Superior temporal gyrus (tissue), 1 donor: ENCODE data around the gene TNFAIP8L3.
A peak's percentile ranks its signal among the peaks of the same experiment; 100 is the strongest.

ENCODE experiments used
- DNase-seq: peaks from one replicate; pipeline ENCODE4 v3.0.0-alpha.2; 2016; ENCODE audit errors: extremely low spot score

The TNFAIP8L3 gene

DNA sequence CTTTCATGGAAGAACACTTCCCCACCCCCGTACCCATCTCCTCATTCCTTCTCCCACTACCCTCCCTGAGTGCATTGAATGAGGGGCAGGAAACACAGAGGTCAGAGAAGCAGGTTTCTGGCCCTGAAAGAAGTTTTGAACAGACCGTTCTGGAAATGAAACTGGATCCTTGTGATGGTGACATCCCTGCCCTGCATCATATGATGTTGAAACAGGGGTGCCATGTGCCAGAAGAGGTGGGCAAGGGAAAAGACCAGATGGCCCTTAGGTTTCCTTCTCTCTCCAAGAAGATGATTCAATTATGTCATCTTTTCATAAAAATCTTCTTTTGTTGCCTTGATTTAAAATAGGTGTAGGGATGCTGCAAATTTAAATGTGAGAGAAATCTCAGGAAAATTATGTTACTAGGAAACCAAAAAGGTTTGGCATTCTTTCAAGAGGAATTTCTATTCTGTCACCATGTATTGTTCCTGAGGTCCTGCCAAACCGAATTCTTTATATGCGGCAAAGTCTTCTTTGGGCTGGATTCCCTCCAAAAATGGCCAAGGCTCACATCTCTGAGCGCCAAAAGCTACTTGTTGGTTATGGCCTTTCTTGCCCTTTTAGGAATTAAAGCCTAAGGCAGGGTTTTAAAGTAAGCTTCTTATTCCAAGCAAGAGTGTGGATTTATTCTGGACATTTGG, 19.9 kb upstream of the TNFAIP8L3 start:
- DNase-seq = peak; percentile 71

DNA sequence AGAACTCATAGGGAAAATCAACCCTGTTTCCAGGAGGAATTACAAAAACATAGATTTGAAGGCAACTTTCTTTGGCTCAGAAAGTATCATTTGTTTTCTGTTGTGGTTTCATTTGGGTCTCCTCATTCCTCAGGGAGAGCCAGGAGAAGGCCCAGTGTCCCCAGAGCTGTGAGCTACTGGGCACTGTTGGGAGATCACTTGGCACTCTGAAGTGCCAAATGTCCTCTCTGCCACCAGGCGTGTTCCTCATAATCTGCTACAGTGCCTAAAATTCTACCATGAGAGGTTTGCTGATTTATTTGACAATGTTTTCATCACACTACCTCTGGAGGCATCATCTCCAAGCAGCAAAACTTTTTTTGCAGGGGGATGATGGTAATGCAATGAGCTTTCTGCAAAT, 17.4 kb upstream of the TNFAIP8L3 start:
- DNase-seq = no peak

DNA sequence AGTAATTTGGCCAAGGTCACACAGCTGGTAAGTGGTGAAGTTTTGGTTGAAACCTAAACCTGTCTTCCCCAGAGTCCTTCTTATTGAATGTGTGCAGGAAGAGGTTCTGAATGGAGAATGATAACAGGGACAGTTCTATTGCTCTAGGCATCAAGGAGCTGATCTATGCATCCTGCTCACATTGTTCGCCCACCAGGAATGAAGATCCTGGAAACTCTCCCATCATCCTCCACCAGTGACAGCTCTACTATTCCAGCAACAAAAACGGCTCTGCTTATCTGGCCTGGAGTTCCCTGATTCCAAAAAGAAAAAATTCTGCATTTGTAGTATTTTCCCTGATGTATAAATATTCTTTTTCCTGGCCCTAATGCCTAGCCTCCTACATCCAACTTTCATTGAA, 16.4 kb upstream of the TNFAIP8L3 start:
- no peak for DNase-seq

DNA sequence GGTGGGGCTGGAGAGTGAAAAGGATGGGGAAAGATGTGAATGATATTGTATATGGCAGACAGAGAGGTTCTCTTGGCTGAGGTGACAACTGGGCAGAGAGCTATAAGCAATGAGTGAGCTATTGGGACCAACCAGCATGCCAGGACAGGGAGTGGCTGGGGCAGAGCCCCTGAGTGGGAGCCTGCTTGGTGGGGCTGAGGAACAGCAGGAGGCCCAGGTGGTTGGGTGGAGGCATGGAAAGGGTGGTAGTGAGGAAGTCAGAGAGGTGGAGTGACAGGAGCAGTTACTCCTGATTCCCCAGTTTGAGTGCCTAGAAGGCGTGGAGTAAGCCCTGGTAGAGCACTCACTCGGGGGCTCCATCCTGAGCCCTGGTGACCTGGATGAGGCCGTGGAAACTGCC, 15.5 kb upstream of the TNFAIP8L3 start:
- no peak for DNase-seq

DNA sequence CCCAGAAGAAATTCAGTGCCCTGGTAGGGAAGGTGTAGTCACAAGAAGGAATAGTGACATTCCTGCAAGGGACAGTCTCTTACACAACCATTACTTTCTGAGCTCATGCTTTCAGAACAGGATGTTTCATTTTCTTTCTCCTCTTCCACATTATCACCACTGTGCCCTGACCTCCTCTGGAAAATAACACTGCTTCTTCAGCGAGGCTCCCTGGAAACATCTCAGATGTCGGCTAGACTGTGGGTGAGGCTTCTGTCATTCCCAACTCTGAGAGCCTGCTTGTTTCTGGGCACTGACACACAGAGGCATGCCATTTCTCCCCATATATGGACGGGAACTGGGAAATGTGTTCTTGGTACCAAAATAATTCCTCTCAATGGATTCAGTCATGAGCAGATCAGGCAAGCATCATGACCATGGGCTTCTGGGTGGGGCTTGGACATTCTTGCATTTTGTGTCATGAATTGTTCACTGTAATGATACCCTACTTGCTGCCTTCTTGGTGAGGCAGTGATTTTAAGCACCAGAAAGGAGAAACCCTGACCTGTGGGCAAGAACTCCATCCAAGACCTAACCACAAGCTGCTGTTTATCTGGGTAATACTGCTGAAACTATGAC, 14.3 kb upstream of the TNFAIP8L3 start:
- no peak for DNase-seq

DNA sequence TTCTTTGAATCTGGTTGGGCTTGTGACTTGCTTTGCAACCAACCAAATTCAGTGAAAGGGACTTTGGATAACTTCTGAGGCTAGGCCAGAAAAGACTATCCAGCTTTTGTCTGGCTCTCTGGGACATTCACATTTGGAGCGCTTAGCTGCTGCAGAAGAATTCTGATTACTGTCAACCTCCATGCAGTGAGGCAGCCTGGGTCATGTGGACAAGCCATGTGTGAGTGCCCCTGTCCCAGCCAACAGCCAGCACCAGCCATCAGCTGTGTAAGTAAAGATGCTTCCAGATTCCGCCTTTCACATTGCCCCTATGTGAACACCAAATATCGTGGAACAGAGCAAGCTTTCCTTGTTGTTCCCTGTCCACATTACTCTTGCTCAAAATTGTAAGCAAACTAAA, 12.9 kb upstream of the TNFAIP8L3 start:
- no peak for DNase-seq

DNA sequence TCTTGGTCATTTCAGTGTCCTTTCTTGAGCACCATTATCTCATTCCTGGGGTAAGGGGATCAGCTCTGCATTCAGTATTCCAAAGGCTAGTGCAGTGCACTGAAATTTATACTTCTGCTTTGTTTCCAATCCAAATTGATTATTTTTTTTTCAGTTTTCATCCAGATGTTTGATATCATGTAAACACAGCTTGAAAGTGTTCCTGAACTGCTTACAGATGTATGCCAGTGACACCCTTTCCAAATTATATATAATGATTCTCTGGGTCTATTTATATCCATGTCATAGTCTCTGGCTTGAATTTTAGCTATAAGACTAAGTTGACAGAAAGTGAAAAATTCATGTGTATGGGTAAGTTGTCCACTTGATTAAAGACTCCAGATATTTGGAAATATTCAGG, 11.8 kb upstream of the TNFAIP8L3 start:
- DNase-seq = no peak

DNA sequence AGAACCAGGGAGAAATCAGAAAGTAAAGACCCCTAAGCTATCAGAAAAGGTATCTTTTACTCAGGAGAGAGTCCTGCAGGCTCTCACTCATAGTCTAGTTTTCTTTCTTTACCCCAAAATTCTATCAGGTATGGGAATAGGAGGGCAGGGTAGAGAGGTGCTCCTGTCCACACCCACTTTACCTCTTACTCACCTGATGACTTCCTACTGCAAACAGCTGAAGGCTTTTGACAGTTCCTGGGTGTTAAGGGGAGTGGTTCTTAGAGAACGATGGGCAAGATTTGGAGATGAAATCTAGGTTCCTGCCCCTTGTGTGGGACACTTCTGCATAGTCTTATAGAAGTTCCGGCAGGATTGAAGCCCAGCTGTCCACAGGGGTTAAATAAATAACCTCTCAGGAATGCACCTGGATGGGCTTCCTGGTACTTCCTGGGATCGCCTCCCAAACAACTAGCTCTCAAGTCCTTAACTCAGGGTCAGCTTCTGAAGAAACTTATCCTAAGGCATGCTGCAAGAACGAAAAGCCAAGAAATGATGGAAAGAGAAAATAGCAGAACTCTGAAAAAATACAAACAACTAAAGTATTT, 10.8 kb upstream of the TNFAIP8L3 start:
- no peak for DNase-seq

DNA sequence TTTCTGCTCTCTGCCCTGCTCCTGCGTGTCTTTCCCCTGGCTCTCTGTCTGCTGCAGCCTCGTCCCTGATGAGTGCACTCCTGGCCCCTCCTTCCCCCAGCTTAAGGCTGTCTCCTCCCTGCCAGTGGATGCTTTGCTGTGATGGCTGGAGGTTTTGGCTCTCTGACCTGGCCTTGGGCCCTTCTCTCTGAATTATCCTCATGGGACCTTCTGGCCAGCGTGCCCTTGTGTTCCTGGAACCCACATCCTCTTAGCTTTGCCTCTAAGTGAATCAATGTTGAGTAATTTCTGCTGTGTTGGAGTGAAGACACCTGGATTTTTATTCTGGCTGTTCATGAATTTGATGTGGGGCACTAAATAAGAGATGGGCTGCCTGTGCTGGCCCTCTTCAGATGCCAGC, 9.8 kb upstream of the TNFAIP8L3 start:
- DNase-seq = no peak

DNA sequence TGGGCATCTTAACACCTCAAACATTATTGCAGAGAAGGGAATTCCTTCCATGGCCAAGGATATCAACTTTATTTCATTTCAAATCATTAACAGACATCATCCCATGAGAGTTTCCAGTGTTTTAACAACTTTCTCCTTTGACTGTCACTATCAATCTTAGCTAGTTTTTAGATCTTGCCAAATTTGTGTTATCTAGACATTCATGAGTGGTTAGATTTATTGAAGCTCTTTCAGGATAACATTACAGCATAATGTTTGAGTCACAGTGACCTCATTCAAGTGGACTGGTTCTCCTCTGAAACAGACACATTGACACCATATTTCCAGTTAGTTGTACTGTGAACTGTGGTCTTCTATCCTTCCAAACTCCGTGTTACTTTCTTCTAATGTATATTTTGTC, 8.6 kb upstream of the TNFAIP8L3 start:
- no peak for DNase-seq

DNA sequence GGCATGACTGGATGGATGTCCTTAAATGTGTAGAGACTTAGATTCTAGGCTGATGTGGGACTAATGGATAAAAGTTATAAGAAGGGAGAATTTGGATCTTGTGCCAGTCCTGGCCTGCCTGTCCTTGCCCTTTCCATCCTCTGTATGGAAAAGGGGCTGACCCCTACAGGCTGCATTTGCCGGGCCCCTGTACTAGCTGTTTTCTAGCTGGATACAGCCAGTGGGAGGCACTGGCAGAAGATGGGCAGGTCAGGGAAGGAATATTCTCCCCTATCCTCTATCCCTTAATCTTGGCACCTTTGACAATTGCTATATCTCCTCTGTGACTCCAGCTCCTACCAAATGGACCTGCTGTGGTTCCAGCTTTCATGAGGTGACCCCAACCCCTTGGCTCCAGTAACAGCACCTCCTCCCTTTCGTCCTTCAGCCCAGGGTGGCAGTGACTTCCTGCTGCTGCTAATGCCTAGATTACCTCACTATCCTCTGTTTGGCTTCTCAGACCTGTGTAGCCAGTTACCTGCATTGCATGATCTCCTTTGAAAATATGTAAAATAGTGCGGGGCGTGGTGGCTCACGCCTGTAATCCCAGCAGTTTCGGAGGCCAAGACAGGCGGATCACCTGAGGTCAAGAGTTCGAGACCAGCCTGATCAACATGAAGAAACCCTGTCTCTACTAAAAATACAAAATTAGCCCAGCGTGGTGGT, 6.2 kb upstream of the TNFAIP8L3 start:
- DNase-seq = no peak

DNA sequence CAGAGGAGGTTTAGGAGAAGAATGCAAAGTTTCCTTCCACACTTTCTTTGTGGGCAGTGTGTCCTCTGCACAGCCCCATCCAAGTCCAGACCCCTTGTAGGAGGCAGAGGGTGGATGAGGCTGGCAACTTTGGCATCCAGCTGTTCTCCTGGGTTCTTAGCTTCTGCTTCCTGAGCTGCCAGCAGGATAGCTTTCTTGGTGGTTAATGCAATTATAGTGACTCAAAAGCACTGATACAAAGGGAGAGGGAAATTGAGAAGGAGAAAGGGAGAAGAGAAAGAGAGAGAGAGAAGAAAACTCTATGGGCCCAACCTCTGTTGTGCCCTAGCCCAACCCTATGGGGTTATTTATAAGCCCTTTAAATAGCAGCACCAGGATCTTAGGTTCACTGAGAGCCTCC, 4.5 kb upstream of the TNFAIP8L3 start:
- DNase-seq = no peak

DNA sequence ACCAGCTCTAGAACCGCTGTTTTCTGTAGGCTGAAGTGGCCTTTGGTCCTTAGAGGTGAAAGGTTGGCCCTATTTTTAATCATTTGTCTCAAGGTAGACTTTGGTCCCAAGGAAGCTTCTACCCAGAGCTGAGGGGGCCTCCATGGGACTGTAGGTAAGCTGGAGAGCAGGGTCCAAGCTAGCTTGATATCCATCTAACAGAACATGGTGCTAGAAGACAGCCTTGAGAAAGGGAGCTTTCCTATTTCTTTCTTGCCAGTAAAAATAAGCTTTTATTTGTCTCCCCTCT, 3.6 kb upstream of the TNFAIP8L3 start:
- no peak for DNase-seq

DNA sequence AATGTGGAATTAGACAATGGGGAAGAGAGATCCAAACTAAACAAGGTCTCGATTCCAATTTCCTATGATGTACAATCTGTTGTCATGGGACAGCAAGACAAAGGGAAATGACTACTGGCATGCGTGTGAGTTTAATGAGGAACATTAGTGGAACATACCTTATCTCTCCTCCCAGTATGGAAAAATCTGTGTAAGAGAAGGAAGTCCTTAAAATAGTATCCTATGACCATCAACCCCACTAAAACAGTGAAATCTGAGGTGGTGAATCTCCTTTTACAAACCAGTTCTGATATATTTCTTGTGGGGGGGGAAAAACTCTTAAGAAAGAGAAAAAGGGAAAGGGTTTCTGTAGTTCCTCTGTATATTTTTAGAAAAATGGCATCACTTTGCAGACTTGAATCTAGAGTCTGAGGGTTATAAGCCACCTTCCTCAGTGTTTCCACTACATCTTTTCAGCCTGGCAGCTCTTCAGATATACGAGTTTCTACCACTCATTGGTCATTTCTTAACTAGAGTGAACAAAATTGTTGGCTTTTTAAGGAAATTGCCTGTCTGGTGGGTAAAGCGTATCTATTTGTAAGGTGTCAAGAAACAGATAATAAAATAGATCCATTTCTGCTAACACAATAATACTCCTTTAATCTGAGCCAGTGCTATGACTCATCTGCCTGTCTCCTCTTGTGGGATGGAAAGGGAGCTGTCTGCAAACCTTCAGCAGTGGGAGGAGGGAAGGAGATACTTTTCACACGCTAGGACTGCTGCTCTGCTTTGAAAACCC, 3.0 kb upstream of the TNFAIP8L3 start:
- DNase-seq = peak; percentile 44

DNA sequence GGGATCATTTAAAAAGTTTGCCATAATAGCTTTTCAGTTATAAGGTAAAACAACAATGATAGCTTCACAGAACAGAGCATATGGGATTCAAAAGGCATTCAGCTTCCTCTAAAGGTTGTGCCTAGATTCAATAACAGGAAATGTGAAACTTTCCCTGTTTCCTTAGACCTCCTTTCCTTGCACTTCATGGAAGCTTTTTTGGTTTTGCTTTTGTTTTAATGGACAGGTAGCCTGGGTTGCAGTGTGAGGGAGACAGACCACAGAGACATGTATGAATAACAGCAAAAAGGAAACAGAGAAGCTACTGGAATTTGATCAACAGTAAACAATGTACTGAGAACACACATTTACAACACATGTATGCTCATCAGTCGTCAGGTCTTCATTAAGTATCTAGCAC, 2.3 kb upstream of the TNFAIP8L3 start:
- no peak for DNase-seq

DNA sequence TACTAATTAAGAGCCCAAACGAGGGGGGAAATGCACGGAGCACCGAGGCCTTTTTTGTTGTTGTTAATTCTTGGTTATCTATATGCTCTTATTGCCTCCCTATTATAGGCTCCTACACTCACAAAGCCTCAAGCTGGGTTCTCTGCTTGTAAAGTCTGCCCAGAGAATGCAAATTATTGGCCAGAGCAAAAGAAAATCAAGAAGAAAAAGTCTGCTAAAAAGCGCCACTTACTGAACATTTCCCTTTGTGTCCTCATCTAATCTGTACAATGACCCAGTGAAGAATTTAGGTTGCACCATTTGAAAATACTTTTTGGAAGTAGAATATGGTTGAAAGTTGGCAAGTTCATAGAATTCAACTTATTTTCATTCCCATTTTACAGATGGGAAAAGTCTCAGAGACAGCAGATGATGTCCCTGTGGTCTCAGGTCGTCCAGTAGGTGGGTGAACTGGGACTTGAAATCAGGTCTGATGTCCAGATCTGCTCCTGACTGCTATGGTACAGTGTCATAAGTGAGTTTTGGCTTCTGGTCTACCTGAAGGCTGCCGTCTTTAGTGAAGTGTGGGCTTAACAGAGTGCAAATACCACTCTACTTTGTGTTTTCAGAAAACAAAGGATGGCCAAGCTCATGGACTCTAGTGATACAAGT, 1.1 kb upstream of the TNFAIP8L3 start:
- no peak for DNase-seq

DNA sequence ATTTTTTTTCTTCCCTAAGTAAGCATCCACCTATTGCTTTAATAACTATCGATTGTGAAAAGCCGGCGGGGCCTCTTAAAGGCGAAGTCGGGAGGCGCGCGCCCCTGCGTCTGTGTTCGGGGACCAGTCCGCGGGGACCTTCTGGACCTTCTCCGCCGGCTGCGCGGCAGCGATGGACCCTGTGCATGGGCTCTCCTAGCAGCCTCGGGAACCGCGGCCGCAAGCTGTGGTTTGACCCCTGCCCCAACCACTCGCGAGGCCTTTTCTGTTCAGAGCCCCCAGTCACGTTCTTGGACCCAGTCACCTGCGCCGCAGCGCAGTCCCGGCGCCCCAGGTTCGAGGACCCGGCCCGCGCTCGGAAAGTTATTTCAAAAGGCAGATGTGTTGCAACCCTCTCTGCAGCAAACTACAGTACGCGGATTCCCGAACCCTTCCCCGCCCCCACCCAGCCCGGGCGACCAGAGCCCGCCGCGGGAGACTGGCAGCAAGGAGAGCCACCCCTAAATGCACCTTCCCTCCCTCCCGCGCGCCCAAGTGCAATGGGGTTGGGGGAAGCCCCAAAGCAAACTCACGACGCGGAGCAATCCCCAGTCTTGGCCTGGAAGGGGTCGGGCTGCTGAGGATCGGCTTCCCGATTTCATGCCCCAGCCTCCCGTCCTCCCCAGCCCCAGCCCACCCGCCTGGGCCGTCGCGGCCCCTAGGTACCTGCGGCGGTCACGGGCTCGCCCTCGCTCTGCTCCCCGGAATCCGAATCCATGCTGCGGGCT, 684 bp downstream of the TNFAIP8L3 start:
- DNase-seq = no peak

DNA sequence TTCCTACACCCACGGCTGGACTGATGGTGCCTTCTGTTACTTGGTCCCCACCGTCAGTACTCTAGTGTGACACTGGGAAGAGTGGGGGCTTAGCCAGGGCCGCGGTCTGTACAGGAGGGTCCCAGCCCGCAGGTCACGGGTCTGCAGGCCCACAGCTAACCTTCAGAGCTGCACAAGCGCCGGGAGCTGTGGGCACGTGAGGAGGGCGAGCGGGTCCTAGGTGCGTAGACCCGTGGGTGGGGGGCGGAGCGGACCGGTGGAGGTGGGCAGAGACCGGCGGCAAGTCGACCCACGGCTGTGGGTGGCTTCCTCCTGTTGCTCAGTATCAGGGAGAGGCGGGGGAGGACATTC, 1.2 kb downstream of the TNFAIP8L3 start:
- DNase-seq = no peak

DNA sequence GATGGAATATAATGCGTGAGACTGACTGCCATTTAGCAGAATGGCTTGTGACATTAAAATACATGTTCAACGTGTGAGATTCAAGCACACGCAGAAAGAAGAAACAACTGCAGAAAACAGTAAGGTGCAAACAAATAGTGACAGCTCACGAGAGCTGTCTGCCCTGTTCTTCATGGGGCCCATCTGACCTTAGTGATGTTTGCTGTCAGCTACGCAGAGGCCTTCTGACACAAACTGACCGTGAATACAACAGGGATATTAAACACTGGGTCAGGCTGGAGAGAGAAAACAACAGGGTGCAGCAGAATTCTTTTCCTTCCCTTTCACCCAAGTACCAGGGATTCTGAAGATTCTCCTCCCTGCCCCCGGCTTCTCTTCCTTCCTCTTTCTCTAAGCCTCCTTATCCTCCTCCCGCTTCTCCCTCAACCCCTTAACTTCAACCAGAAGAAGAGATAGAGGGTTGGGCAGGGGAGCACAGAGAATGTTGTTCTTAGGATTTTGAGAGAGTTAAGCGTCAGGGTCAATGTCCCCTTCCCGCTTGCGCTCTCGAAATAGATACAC, 2.1 kb downstream of the TNFAIP8L3 start:
- DNase-seq = no peak

DNA sequence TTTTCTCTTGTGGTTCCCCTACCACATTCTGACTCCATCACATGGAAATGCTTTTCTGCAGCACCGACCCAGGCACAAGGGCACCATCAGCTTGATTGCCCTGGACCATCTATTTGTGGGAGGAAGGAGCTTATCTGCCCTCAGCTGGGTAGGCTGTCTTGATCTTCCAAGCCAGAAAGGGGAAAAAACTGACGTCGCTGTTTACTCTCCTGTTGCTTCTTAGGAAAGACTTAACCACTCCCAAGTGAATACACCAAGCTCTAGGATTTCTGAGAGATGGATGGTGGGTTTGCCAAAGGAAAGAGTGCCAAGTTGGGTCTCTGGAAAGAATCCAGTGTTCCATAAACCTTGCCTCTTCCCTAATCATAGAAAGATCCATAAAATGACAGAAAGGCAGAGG, 4.0 kb downstream of the TNFAIP8L3 start:
- DNase-seq = no peak
